SK-N-SH (cell line): Measurements from ENCODE around the gene SLAMF8. TPM values are rescaled to one million over a fixed set of nuclear protein-coding genes. Genes with fewer than 3 reads are reported as not detected.

Experiments
- CTCF ChIA-PET: fragments of 300-600, 350-600 bp; formaldehyde crosslinking; extraction: SDS; loops from one replicate; lab custom pipeline; 2021; lab: Yijun Ruan, JAX
- POLR2A ChIA-PET: fragments of 350-600 bp; sonication (Branson Sonifier 250); formaldehyde crosslinking; extraction: SDS; loops from one replicate; lab custom pipeline; 2020; ENCODE audit warnings: antibody characterized with exemption, inconsistent platforms; lab: Yijun Ruan, JAX
- DNase-seq: peaks from one replicate; pipeline ENCODE4 v3.0.0; 2012
- H2AFZ ChIP-seq: fragments of 200-600 bp; sonication (generic); 2 replicates; pipeline ENCODE4 v1.8.1; 2016; ENCODE audit warnings: antibody characterized with exemption, mild to moderate bottlenecking, low read depth
- H3F3A ChIP-seq: fragments of 200-600 bp; sonication (generic); replicated peaks from 2 replicates; pipeline ENCODE3; 2016; ENCODE audit warnings: antibody characterized with exemption, mild to moderate bottlenecking; ENCODE audit not compliant: insufficient read depth
- H3K27ac ChIP-seq, 2 experiments: fragments of 200-500 bp in 1 of 2; fragments of 200-600 bp in 1 of 2; sonication (Bioruptor generic) in 1 of 2; sonication (generic), shearing (Covaris generic) in 1 of 2; 2 replicates each; pipeline versions ENCODE4 v1.5.1 to v1.6.1; 2014 to 2016; ENCODE audit warnings: low read depth in 2 of 2, inconsistent platforms in 1 of 2, low read length in 1 of 2, mild to moderate bottlenecking in 1 of 2, mixed read lengths in 1 of 2
- H3K27me3 ChIP-seq: fragments of 200-600 bp; sonication (generic), shearing (Covaris generic); 2 replicates; pipeline ENCODE4 v1.6.1; 2016; ENCODE audit warnings: mixed run types; ENCODE audit not compliant: insufficient read depth
- H3K36me3 ChIP-seq, 2 experiments: fragments of 200-500 bp in 1 of 2; fragments of 200-600 bp in 1 of 2; sonication (Bioruptor generic) in 1 of 2; sonication (generic) in 1 of 2; replicated peaks in 1 of 2; 2 replicates each; pipeline versions ENCODE3 to v1.5.1; 2014 to 2016; ENCODE audit warnings: low read length in 1 of 2, mild to moderate bottlenecking in 1 of 2; ENCODE audit not compliant: insufficient read depth in 2 of 2, control insufficient read depth in 1 of 2
- H3K4me1 ChIP-seq, 2 experiments: fragments of 200-500 bp in 1 of 2; fragments of 200-600 bp in 1 of 2; sonication (Bioruptor generic) in 1 of 2; sonication (generic), shearing (Covaris generic) in 1 of 2; 2 replicates each; pipeline versions ENCODE4 v1.5.1 to v1.6.1; 2014 to 2016; ENCODE audit warnings: low read depth in 1 of 2, low read length in 1 of 2, mixed run types in 1 of 2; ENCODE audit not compliant: insufficient read depth in 2 of 2, control insufficient read depth in 1 of 2
- H3K4me2 ChIP-seq: fragments of 200-600 bp; sonication (generic), shearing (Covaris generic); 2 replicates; pipeline ENCODE4 v1.6.1; 2017; ENCODE audit warnings: mixed run types
- H3K4me3 ChIP-seq, 2 experiments: fragments of 200-500 bp in 1 of 2; fragments of 200-600 bp in 1 of 2; sonication (Bioruptor generic) in 1 of 2; sonication (generic), shearing (Covaris generic) in 1 of 2; 2 replicates each; pipeline versions ENCODE4 v1.5.1 to v1.8.1; 2014 to 2016; ENCODE audit warnings: low read depth in 2 of 2, inconsistent platforms in 1 of 2, low read length in 1 of 2, mild to moderate bottlenecking in 1 of 2, mixed read lengths in 1 of 2, moderate library complexity in 1 of 2
- H3K79me2 ChIP-seq: fragments of 200-600 bp; sonication (generic); 2 replicates; pipeline ENCODE4 v1.8.1; 2017; ENCODE audit warnings: mild to moderate bottlenecking; ENCODE audit not compliant: insufficient read depth
- H3K9ac ChIP-seq: fragments of 200-600 bp; sonication (generic); 2 replicates; pipeline ENCODE4 v1.6.1; 2017; ENCODE audit warnings: mixed run types
- H3K9me2 ChIP-seq: fragments of 200-600 bp; sonication (generic); 2 replicates; pipeline ENCODE4 v1.6.1; 2017; ENCODE audit warnings: mixed run types
- H3K9me3 ChIP-seq: fragments of 200-600 bp; sonication (generic); 2 replicates; pipeline ENCODE4 v1.6.1; 2017; ENCODE audit warnings: mixed run types, mild to moderate bottlenecking, moderate library complexity
- H4K20me1 ChIP-seq: fragments of 200-600 bp; sonication (generic); 2 replicates; pipeline ENCODE4 v1.6.1; 2017; ENCODE audit warnings: mild to moderate bottlenecking, mixed run types; ENCODE audit not compliant: insufficient read depth
- EZH2phosphoT487 ChIP-seq: fragments of 200-600 bp; sonication (generic); IDR thresholded peaks from 2 replicates; pipeline ENCODE4 v1.6.1; 2017; ENCODE audit warnings: low read depth, mixed run types, mild to moderate bottlenecking, antibody characterized with exemption, moderate library complexity, borderline replicate concordance
- FOSL2 ChIP-seq: IDR thresholded peaks from 2 replicates; pipeline ENCODE4 v1.4.0; 2012; ENCODE audit warnings: low read depth, mild to moderate bottlenecking, moderate library complexity, borderline replicate concordance
- GATA2 ChIP-seq: sonication (generic); formaldehyde crosslinking; IDR thresholded peaks from 2 replicates; pipeline ENCODE4 v1.5.0; 2020; ENCODE audit warnings: mild to moderate bottlenecking, missing genetic modification reagents
- IRF3 ChIP-seq: fragments of 150-350 bp; IDR thresholded peaks from 2 replicates; pipeline ENCODE4 v1.6.1; 2016; ENCODE audit warnings: mild to moderate bottlenecking, low read depth, low read length
- POLR2AphosphoS5 ChIP-seq: IDR thresholded peaks from 2 replicates; pipeline ENCODE4 v1.6.1; 2012; ENCODE audit warnings: low read depth, low read length
- RXRA ChIP-seq: IDR thresholded peaks from 2 replicates; pipeline ENCODE4 v1.4.0; 2012; ENCODE audit warnings: low read depth, mild to moderate bottlenecking, borderline replicate concordance
- USF1 ChIP-seq: IDR thresholded peaks from 2 replicates; pipeline ENCODE4 v1.4.0; 2012; ENCODE audit warnings: low read depth, borderline replicate concordance
- YY1 ChIP-seq: IDR thresholded peaks from 2 replicates; pipeline ENCODE4 v1.4.0; 2012; ENCODE audit warnings: low read depth, mild to moderate bottlenecking
- WGBS: methylation state at CpG from one replicate; pipeline ENCODE4 v1.1.6; 2017; ENCODE audit warnings: low lambda C conversion rate; 5-methylcytosine and 5-hydroxymethylcytosine counted together
- polyA plus RNA-seq, 3 experiments: library from polyadenylated mRNA; depleted of rRNA; stranded (reverse); fragments of >200 nt; gene quantifications; 2 replicates each; pipeline ENCODE4 v1.2.3, GENCODE V29; 2012
- TF ChIP-seq, protein P1 (sequence below): IDR thresholded peaks from 2 replicates; pipeline ENCODE4; 2012
- TF ChIP-seq, protein P2 (sequence below): IDR thresholded peaks from 2 replicates; pipeline ENCODE4 v1.4.0; 2012; ENCODE audit warnings: low read depth, borderline replicate concordance

Gene SLAMF8
- polyA plus RNA-seq, 1 of the 3 experiments (the other 2 are of a cell fraction), result not detected

- no peak for TF ChIP-seq USF1
- TF ChIP-seq, protein P1, sequence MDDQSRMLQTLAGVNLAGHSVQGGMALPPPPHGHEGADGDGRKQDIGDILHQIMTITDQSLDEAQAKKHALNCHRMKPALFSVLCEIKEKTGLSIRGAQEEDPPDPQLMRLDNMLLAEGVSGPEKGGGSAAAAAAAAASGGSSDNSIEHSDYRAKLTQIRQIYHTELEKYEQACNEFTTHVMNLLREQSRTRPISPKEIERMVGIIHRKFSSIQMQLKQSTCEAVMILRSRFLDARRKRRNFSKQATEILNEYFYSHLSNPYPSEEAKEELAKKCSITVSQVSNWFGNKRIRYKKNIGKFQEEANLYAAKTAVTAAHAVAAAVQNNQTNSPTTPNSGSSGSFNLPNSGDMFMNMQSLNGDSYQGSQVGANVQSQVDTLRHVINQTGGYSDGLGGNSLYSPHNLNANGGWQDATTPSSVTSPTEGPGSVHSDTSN, result no peak
- TF ChIP-seq, all 33 proteins: peak for 0
Observed at GRCh38 chr1:159799446-159799985, 27.2 kb upstream of the SLAMF8 start (continued).

DNA sequence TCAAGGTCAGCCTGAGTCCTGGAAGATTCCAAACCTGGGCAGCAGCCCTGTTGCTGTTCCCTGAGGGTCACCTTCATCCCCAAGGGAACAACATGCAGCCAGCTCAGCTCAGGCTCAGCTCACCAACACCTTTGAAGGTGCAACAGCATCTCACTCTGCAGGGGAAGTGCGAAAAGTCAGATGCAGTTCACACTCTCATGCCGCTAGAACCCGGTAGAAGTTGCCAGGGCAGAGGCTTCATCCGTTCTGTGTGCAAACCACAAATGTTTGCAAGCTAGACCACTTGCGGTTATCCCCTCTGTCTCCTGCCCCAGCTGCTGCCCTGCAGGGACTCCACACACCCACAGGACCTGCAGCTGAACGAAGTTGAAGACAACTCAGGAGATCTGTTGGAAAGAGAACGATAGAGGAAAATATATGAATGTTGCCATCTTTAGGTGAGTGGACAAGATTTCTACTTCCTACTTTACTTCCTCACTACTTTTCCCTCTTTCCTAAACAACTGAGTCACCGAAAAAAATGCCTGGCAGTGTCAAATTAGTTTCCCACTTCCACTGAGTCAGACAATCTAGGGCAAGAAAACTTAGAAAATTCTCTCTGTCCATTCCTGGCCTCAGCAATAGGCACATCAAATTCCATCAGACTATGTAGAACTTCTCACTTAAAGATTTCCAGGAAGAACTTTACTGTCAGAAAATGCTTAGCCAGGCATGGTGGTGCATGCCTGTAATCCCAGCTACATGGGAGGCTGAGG, 26.3 kb upstream of the SLAMF8 start:
- Histone ChIP-seq H2AFZ (no peak overlapping the region), H3K4me1 (no peaks in the 10 kb centered on the region; a peak in 1 of 4 replicates), H3K4me3 (no peak overlapping the region), H3K9me3 (no peaks in the 10 kb centered on the region), H4K20me1 (no peaks in the 10 kb centered on the region), H3K79me2 (no peaks in the 10 kb centered on the region), H3K9ac (no peak overlapping the region), H3K27me3 (no peaks in the 10 kb centered on the region), H3K27ac (no peak overlapping the region), H3F3A (no peaks in the 10 kb centered on the region), H3K9me2 (no peaks in the 10 kb centered on the region), H3K36me3 (no peaks in the 10 kb centered on the region), H3K4me2 (no peak overlapping the region)
- no peak for DNase-seq
- POLR2A ChIA-PET, result interaction anchor here (1.8 kb wide), 1 partner anchor 90 kb away, joined by 6 read pairs; no protein-coding TSS in a partner anchor
- CTCF ChIA-PET, result interaction anchor here (1.5 to 23.5 kb wide), 11 partner anchors 10 to 145 kb away, joined by 3 to 533 read pairs (median 14); partner anchors contain the start of gene IGSF9
- TF ChIP-seq IRF3 (no peak), POLR2AphosphoS5 (no peak), EZH2phosphoT487 (no peak), YY1 (no peak), GATA2 (CRISPR knock-in tag) (no peak), FOSL2 (no peak), RXRA (no peak)
- TF ChIP-seq, protein P2, sequence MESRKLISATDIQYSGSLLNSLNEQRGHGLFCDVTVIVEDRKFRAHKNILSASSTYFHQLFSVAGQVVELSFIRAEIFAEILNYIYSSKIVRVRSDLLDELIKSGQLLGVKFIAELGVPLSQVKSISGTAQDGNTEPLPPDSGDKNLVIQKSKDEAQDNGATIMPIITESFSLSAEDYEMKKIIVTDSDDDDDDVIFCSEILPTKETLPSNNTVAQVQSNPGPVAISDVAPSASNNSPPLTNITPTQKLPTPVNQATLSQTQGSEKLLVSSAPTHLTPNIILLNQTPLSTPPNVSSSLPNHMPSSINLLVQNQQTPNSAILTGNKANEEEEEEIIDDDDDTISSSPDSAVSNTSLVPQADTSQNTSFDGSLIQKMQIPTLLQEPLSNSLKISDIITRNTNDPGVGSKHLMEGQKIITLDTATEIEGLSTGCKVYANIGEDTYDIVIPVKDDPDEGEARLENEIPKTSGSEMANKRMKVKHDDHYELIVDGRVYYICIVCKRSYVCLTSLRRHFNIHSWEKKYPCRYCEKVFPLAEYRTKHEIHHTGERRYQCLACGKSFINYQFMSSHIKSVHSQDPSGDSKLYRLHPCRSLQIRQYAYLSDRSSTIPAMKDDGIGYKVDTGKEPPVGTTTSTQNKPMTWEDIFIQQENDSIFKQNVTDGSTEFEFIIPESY, result no peak
- TF ChIP-seq, protein P1, result no peak
- WGBS, result 88% methylated on average over 8 of the region's 8 CpGs
